Testis (tissue), 3 donors: Measurements from ENCODE around the gene UBE3B. TPM values are rescaled to one million over a fixed set of nuclear protein-coding genes. Genes with fewer than 3 reads are reported as not detected.

Experiments
- DNase-seq: peaks from one replicate; pipeline ENCODE4 v3.0.0-alpha.2; 2019
- H3K27ac ChIP-seq, 2 donors: fragments of 200-600 bp; sonication (generic); one replicate each; pipeline ENCODE4 v1.5.1; 2019
- H3K27me3 ChIP-seq: fragments of 200-600 bp; sonication (generic); one replicate; pipeline ENCODE4 v1.5.1; 2019
- H3K36me3 ChIP-seq: fragments of 200-600 bp; sonication (generic); one replicate; pipeline ENCODE4 v1.5.1; 2017; ENCODE audit warnings: low read depth; ENCODE audit errors: missing control alignments
- H3K4me1 ChIP-seq: fragments of 200-600 bp; sonication (generic); one replicate; pipeline ENCODE4 v1.5.1; 2019
- H3K4me3 ChIP-seq, 2 donors: fragments of 200-600 bp; sonication (generic); one replicate each; pipeline ENCODE4 v1.5.1; 2017 to 2019
- H3K9me3 ChIP-seq: fragments of 200-600 bp; sonication (generic); one replicate; pipeline ENCODE4 v1.5.1; 2017
- CTCF ChIP-seq, 3 experiments: fragments of 450-650 bp in 2 of 3; fragments of 200-600 bp in 1 of 3; sonication (generic) in 1 of 3; IDR thresholded peaks; one replicate each; pipeline ENCODE4 v1.5.1; 2016 to 2019; ENCODE audit warnings: antibody characterized with exemption in 3 of 3, mild to moderate bottlenecking in 2 of 3, moderate library complexity in 1 of 3
- POLR2A ChIP-seq: fragments of 450-650 bp; IDR thresholded peaks from one replicate; pipeline ENCODE4 v1.6.1; 2017; ENCODE audit warnings: antibody characterized with exemption, mild to moderate bottlenecking, moderate library complexity
- WGBS, 2 donors: methylation state at CpG; one replicate each; pipeline ENCODE4 v1.1.5; 2018; 5-methylcytosine and 5-hydroxymethylcytosine counted together
- intact Hi-C: fragments of 100-400 bp; cut with DNase I; formaldehyde crosslinking; loops from one replicate; pipeline ENCODE4 v1.15.1; 2023; ENCODE audit warnings: low total_unique reads
- polyA plus RNA-seq: library from polyadenylated mRNA; stranded (reverse); fragments of 350-450 nt; fragmentation: Illumina TruSeq; extraction: RNeasy Lipid Tissue Mini Kit (QIAGEN cat#74804); gene quantifications from one replicate; pipeline ENCODE4 v1.2.3, GENCODE V29; 2014; ENCODE audit warnings: low read depth, low replicate concordance; ENCODE audit not compliant: insufficient read depth
- total RNA-seq, 2 donors: library from RNA; depleted of rRNA; stranded (reverse); fragments of >200 nt; gene quantifications; one replicate each; pipeline ENCODE4 v1.2.3, GENCODE V29; 2016

Gene UBE3B
- total and polyA plus RNA-seq, 3 donors from 2014 or later: 38.1 to 66.8 (median 65.6) TPM

- Histone ChIP-seq H3K4me1 (no peaks in the 10 kb centered on the region), H3K27ac (no peak overlapping the region), H3K4me3 (no peak overlapping the region), H3K27me3 (no peaks in the 10 kb centered on the region), H3K9me3 (no peaks in the 10 kb centered on the region), H3K36me3 (no peaks in the 10 kb centered on the region)
- DNase-seq: no peak
- TF ChIP-seq POLR2A (no peak), CTCF (IDR thresholded peaks at IDR 0.05) (no peak)
- intact Hi-C loops: no loop called here
These were observed 18.9 kb downstream of the UBE3B start for GRCh38 chr12:109496306-109496705.

- TF ChIP-seq CTCF (IDR thresholded peaks at IDR 0.05): no peak
- no peak for TF ChIP-seq POLR2A
- Histone ChIP-seq H3K4me3 (no peak overlapping the region), H3K36me3 (no peaks in the 10 kb centered on the region), H3K9me3 (no peaks in the 10 kb centered on the region), H3K27ac (no peak overlapping the region), H3K27me3 (no peaks in the 10 kb centered on the region), H3K4me1 (no peaks in the 10 kb centered on the region)
- intact Hi-C loops: no loop called here
- DNase-seq: no peak
- WGBS, 2 donors: 90 to 95% methylated on average over 7 of the region's 7 CpGs
These were observed 20.2 kb downstream of the UBE3B start for GRCh38 chr12:109497675-109498074.

GRCh38 chr12:109500406-109501185 is 23.2 kb downstream of the UBE3B start:
- no peaks in the 10 kb centered on the region for H3K36me3 ChIP-seq
- H3K4me1 ChIP-seq: no peaks in the 10 kb centered on the region
- H3K27me3 ChIP-seq: no peaks in the 10 kb centered on the region
- H3K4me3 ChIP-seq: no peak overlapping the region
- no peaks in the 10 kb centered on the region for H3K9me3 ChIP-seq
- 85 to 89% methylated on average over 9 of the region's 9 CpGs for WGBS, 2 donors
- DNase-seq: no peak
- intact Hi-C loops: no loop called here
- TF ChIP-seq POLR2A (no peak), CTCF (IDR thresholded peaks at IDR 0.05) (no peak)
- H3K27ac ChIP-seq: no peak overlapping the region

GRCh38 chr12:109501299-109501698 is 23.9 kb downstream of the UBE3B start:
- no peak for DNase-seq
- Histone ChIP-seq H3K4me1 (no peaks in the 10 kb centered on the region), H3K9me3 (no peaks in the 10 kb centered on the region), H3K27ac (no peak overlapping the region), H3K27me3 (no peaks in the 10 kb centered on the region), H3K4me3 (no peak overlapping the region), H3K36me3 (no peaks in the 10 kb centered on the region)
- TF ChIP-seq POLR2A: no peak
- TF ChIP-seq CTCF (IDR thresholded peaks at IDR 0.05): no peak
- intact Hi-C loops: no loop called here
- 89 to 93% methylated on average over 6 of the region's 6 CpGs for WGBS, 2 donors

GRCh38 chr12:109502332-109502731 is 24.9 kb downstream of the UBE3B start:
- H3K9me3 ChIP-seq: no peaks in the 10 kb centered on the region
- intact Hi-C loops: no loop called here
- 93 to 98% methylated on average over 5 of the region's 5 CpGs for WGBS, 2 donors
- H3K27ac ChIP-seq: no peak overlapping the region
- H3K4me1 ChIP-seq: no peaks in the 10 kb centered on the region
- no peaks in the 10 kb centered on the region for H3K27me3 ChIP-seq
- H3K4me3 ChIP-seq: no peak overlapping the region
- H3K36me3 ChIP-seq: no peaks in the 10 kb centered on the region
- TF ChIP-seq POLR2A (no peak), CTCF (IDR thresholded peaks at IDR 0.05) (no peak)
- no peak for DNase-seq
